ENCODE measurements around the gene IL15RA. TPM values are rescaled to one million over a fixed set of nuclear protein-coding genes. Genes with fewer than 3 reads are reported as not detected.
A peak's percentile ranks its signal among the peaks of the same experiment; 100 is the strongest.

The IL15RA gene
- total RNA-seq, 1 donor from 2014 or later, result 3.1 TPM

DNA sequence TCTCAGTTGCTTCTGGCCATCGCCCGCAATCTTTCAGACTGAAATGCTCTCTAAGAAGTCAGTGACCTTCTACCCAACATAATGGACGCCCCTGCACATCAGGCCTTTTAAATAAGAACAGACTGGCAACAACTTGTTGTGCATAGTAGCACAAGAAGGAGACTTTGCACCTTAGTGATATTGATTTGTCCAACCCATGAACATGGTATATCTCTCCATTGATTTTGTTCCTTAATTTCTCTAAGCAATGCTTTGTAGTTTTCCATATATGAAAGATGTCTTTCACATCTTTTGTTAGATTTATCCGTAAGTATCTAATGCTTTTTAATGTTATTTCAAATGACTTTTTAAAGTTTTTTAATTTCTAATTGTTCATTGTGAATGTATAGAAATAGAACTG is 4.3 kb downstream of the IL15RA start:
- peaks cover under 1% of the 10 kb centered on the region for H3K4me1 ChIP-seq (ENCODE audit: insufficient read depth, low read length)
- H3K4me2 ChIP-seq (ENCODE audit: low read length), result no peak overlapping the region
- H3K4me3 Mint-ChIP-seq (ENCODE audit: unreplicated experiment), result no peak overlapping the region
- FAIRE-seq (no peak), DNase-seq (ENCODE audit: low read depth) (no peak)
- TF ChIP-seq EZH2 (IDR thresholded peaks at IDR 0.05; ENCODE audit: insufficient read depth, low read length), result no peak
- TF ChIP-seq, protein P1, sequence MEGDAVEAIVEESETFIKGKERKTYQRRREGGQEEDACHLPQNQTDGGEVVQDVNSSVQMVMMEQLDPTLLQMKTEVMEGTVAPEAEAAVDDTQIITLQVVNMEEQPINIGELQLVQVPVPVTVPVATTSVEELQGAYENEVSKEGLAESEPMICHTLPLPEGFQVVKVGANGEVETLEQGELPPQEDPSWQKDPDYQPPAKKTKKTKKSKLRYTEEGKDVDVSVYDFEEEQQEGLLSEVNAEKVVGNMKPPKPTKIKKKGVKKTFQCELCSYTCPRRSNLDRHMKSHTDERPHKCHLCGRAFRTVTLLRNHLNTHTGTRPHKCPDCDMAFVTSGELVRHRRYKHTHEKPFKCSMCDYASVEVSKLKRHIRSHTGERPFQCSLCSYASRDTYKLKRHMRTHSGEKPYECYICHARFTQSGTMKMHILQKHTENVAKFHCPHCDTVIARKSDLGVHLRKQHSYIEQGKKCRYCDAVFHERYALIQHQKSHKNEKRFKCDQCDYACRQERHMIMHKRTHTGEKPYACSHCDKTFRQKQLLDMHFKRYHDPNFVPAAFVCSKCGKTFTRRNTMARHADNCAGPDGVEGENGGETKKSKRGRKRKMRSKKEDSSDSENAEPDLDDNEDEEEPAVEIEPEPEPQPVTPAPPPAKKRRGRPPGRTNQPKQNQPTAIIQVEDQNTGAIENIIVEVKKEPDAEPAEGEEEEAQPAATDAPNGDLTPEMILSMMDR (IDR thresholded peaks at IDR 0.05; ENCODE audit: insufficient read depth, low read depth, low read length), result no peak
- H3K9ac ChIP-seq (ENCODE audit: low read length), result no peak overlapping the region
- no peak overlapping the region for H3K27ac ChIP-seq (ENCODE audit: low read depth, low read length)
- H3K9me3 ChIP-seq (ENCODE audit: insufficient read depth, low read depth, low read length), result no peaks in the 10 kb centered on the region
- no peaks in the 10 kb centered on the region for H3K9me3 Mint-ChIP-seq (ENCODE audit: unreplicated experiment)
- no peaks in the 10 kb centered on the region for H3K36me3 Mint-ChIP-seq (ENCODE audit: low read depth, unreplicated experiment)
- H3K4me1 Mint-ChIP-seq (ENCODE audit: low read depth, unreplicated experiment), result no peaks in the 10 kb centered on the region
- no peak overlapping the region for H3K27ac Mint-ChIP-seq (ENCODE audit: unreplicated experiment)
- peaks cover 15% of the 10 kb centered on the region for H3K27me3 Mint-ChIP-seq (ENCODE audit: low read depth, unreplicated experiment)
- no peaks in the 10 kb centered on the region for H3K27me3 ChIP-seq (ENCODE audit: insufficient read depth, low read length)
- no peak overlapping the region for H2AFZ ChIP-seq (ENCODE audit: low read depth, low read length)
- H3K4me3 ChIP-seq (ENCODE audit: insufficient read depth, low read depth, low read length), result no peak overlapping the region
- H4K20me1 ChIP-seq (ENCODE audit: insufficient read depth, low read length), result no peaks in the 10 kb centered on the region
- no peaks in the 10 kb centered on the region for H3K36me3 ChIP-seq (ENCODE audit: insufficient read depth, low read length)
- no peaks in the 10 kb centered on the region for H3K79me2 ChIP-seq (ENCODE audit: insufficient read depth, low read length)

DNA sequence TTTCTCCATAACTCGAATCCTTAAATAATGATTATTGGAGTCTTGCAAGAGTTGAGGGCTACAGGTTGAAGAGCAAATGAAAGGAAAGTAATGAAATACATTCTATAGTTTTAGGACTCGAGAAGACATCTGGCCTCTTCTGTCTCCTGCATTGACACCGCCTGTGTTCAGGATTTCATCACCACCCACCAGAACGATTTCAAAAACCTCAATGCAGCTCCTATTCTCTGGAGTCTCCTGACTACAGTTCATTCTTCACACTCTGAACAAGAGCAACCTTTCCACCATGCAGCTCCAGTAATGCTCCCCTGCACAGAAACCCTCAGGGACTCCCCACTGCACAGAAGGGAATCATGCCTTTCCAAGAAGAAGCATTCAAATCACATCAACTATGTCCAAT is 5.5 kb downstream of the IL15RA start:
- no peak overlapping the region for H3K4me2 ChIP-seq (ENCODE audit: low read length)
- H3K9ac ChIP-seq (ENCODE audit: low read length), result no peak overlapping the region
- H3K4me3 Mint-ChIP-seq (ENCODE audit: unreplicated experiment), result no peak overlapping the region
- no peak overlapping the region for H3K27ac Mint-ChIP-seq (ENCODE audit: unreplicated experiment)
- H3K9me3 Mint-ChIP-seq (ENCODE audit: unreplicated experiment), result no peaks in the 10 kb centered on the region
- H3K4me1 Mint-ChIP-seq (ENCODE audit: low read depth, unreplicated experiment), result no peaks in the 10 kb centered on the region
- H3K36me3 Mint-ChIP-seq (ENCODE audit: low read depth, unreplicated experiment), result no peaks in the 10 kb centered on the region
- no peak for TF ChIP-seq EZH2 (IDR thresholded peaks at IDR 0.05; ENCODE audit: insufficient read depth, low read length)
- TF ChIP-seq, protein P1 (IDR thresholded peaks at IDR 0.05; ENCODE audit: insufficient read depth, low read depth, low read length), result no peak
- FAIRE-seq, result no peak
- H3K27me3 Mint-ChIP-seq (ENCODE audit: low read depth, unreplicated experiment), result peaks cover 14% of the 10 kb centered on the region
- no peak overlapping the region for H2AFZ ChIP-seq (ENCODE audit: low read depth, low read length)
- DNase-seq (ENCODE audit: low read depth), result no peak
- no peaks in the 10 kb centered on the region for H3K9me3 ChIP-seq (ENCODE audit: insufficient read depth, low read depth, low read length)
- H4K20me1 ChIP-seq (ENCODE audit: insufficient read depth, low read length), result no peaks in the 10 kb centered on the region
- no peak overlapping the region for H3K4me3 ChIP-seq (ENCODE audit: insufficient read depth, low read depth, low read length)
- H3K79me2 ChIP-seq (ENCODE audit: insufficient read depth, low read length), result no peaks in the 10 kb centered on the region
- H3K4me1 ChIP-seq (ENCODE audit: insufficient read depth, low read length), result no peaks in the 10 kb centered on the region
- no peaks in the 10 kb centered on the region for H3K27me3 ChIP-seq (ENCODE audit: insufficient read depth, low read length)
- H3K36me3 ChIP-seq (ENCODE audit: insufficient read depth, low read length), result no peaks in the 10 kb centered on the region
- no peak overlapping the region for H3K27ac ChIP-seq (ENCODE audit: low read depth, low read length)

GRCh38 chr10:5971315-5971832 is 6.0 kb downstream of the IL15RA start:
- H3K27me3 ChIP-seq (ENCODE audit: insufficient read depth, low read length), result no peaks in the 10 kb centered on the region
- no peak overlapping the region for H3K4me3 ChIP-seq (ENCODE audit: insufficient read depth, low read depth, low read length)
- Mint-ChIP-seq H3K27me3 (ENCODE audit: low read depth, unreplicated experiment) (peaks cover 12% of the 10 kb centered on the region), H3K9me3 (ENCODE audit: unreplicated experiment) (no peaks in the 10 kb centered on the region), H3K36me3 (ENCODE audit: low read depth, unreplicated experiment) (no peaks in the 10 kb centered on the region), H3K4me1 (ENCODE audit: low read depth, unreplicated experiment) (no peaks in the 10 kb centered on the region), H3K27ac (ENCODE audit: unreplicated experiment) (no peak overlapping the region), H3K4me3 (ENCODE audit: unreplicated experiment) (no peak overlapping the region)
- peak; percentile 83 for DNase-seq (ENCODE audit: low read depth)
- no peaks in the 10 kb centered on the region for H4K20me1 ChIP-seq (ENCODE audit: insufficient read depth, low read length)
- H3K9ac ChIP-seq (ENCODE audit: low read length), result no peak overlapping the region
- H3K9me3 ChIP-seq (ENCODE audit: insufficient read depth, low read depth, low read length), result no peaks in the 10 kb centered on the region
- no peaks in the 10 kb centered on the region for H3K36me3 ChIP-seq (ENCODE audit: insufficient read depth, low read length)
- no peak overlapping the region for H2AFZ ChIP-seq (ENCODE audit: low read depth, low read length)
- no peaks in the 10 kb centered on the region for H3K4me1 ChIP-seq (ENCODE audit: insufficient read depth, low read length)
- no peak for TF ChIP-seq EZH2 (IDR thresholded peaks at IDR 0.05; ENCODE audit: insufficient read depth, low read length)
- TF ChIP-seq, protein P1 (IDR thresholded peaks at IDR 0.05; ENCODE audit: insufficient read depth, low read depth, low read length), result no peak
- H3K4me2 ChIP-seq (ENCODE audit: low read length), result no peak overlapping the region
- H3K79me2 ChIP-seq (ENCODE audit: insufficient read depth, low read length), result no peaks in the 10 kb centered on the region
- no peak overlapping the region for H3K27ac ChIP-seq (ENCODE audit: low read depth, low read length)
- no peak for FAIRE-seq
